ENCODE measurements around the gene SLC41A1.

GRCh38 chr1:205811660-205812059 is 1.3 kb downstream of the SLC41A1 start:
- TF ChIP-seq, protein P1, sequence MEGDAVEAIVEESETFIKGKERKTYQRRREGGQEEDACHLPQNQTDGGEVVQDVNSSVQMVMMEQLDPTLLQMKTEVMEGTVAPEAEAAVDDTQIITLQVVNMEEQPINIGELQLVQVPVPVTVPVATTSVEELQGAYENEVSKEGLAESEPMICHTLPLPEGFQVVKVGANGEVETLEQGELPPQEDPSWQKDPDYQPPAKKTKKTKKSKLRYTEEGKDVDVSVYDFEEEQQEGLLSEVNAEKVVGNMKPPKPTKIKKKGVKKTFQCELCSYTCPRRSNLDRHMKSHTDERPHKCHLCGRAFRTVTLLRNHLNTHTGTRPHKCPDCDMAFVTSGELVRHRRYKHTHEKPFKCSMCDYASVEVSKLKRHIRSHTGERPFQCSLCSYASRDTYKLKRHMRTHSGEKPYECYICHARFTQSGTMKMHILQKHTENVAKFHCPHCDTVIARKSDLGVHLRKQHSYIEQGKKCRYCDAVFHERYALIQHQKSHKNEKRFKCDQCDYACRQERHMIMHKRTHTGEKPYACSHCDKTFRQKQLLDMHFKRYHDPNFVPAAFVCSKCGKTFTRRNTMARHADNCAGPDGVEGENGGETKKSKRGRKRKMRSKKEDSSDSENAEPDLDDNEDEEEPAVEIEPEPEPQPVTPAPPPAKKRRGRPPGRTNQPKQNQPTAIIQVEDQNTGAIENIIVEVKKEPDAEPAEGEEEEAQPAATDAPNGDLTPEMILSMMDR (IDR thresholded peaks at IDR 0.05) = no peak
- TF ChIP-seq POLR2A (IDR thresholded peaks at IDR 0.05) = no peak
